Activated naive CD4-positive, alpha-beta T cell treated with anti-CD3 and anti-CD28 coated beads, Interleukin-2, amount 10 ng/mL, durations not matched to agents 7 days and 5 days (primary cell): ENCODE data around the gene RABGAP1.

Experiments used
- CTCF ChIA-PET: fragments of 350-600 bp; sonication (Branson Sonifier 250); formaldehyde crosslinking; loops from one replicate; lab custom pipeline; 2021; ENCODE audit warnings: antibody characterized with exemption; lab: Charles Lee
- DNase-seq: peaks from one replicate; pipeline ENCODE4 v3.0.0-alpha.2; 2020
- H3K27ac Mint-ChIP-seq: one replicate; pipeline ENCODE4 v1.8.0; 2021; ENCODE audit warnings: mild to moderate bottlenecking, moderate library complexity, mixed read lengths
- H3K27me3 Mint-ChIP-seq: one replicate; pipeline ENCODE4 v1.8.0; 2021; ENCODE audit warnings: mild to moderate bottlenecking, mixed read lengths
- H3K36me3 Mint-ChIP-seq: one replicate; pipeline ENCODE4 v1.8.0; 2021; ENCODE audit warnings: mixed read lengths
- H3K4me1 Mint-ChIP-seq: one replicate; pipeline ENCODE4 v1.8.0; 2021; ENCODE audit warnings: mixed read lengths
- H3K4me3 Mint-ChIP-seq: one replicate; pipeline ENCODE4 v1.8.0; 2021; ENCODE audit warnings: mild to moderate bottlenecking, moderate library complexity, mixed read lengths
- H3K9me3 Mint-ChIP-seq: one replicate; pipeline ENCODE4 v1.8.0; 2021; ENCODE audit warnings: mixed read lengths

RABGAP1 gene

DNA sequence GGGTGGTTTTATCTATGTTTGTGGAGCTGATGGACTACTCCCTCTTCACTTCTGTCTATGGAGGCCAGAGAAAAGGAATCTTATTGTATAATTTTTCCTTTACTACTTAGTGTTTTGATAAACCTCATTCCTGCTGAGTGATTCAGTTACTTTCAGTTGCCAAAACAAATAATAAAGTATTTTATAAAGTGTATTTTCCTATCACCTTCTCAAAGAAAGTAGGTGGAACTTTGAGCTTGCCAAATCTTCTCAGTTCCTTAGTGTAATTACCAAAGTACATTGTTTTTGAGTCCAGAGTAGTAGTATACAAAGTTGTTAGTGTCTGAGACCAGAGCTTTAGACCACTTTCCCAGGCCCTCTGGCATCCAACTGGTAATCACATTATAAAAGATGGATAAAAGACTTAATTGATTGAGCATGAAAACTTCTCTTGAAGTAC is 13.5 kb downstream of the RABGAP1 start:
- DNase-seq = no peak
- Mint-ChIP-seq H3K4me3 (no peak overlapping the region), H3K27ac (no peak overlapping the region), H3K9me3 (no peaks in the 10 kb centered on the region), H3K27me3 (no peaks in the 10 kb centered on the region), H3K4me1 (peaks cover 5% of the 10 kb centered on the region), H3K36me3 (peaks cover 18% of the 10 kb centered on the region)
- CTCF ChIA-PET = no interaction called here

DNA sequence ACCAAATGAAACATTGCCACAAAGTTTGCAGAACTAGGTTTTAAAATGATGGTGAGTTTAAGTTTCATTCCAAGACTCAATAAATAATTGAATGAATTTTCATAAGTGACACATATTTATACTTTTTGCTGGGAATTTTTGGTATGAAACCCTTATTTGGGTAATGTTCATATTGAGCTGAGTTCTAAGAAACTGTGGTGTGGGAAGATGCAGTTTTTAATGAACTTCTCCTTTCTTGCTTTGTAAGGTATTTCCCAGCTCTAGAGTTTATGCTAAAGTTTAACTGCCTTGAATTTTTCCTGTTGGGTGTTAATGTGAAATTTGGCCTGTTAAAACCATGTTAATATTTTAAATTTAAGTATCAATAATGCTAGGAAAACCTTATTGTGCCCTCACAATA is 15.1 kb downstream of the RABGAP1 start:
- H3K9me3 Mint-ChIP-seq = no peaks in the 10 kb centered on the region
- H3K36me3 Mint-ChIP-seq = peaks cover 25% of the 10 kb centered on the region
- H3K27me3 Mint-ChIP-seq = no peaks in the 10 kb centered on the region
- DNase-seq = no peak
- H3K4me1 Mint-ChIP-seq = no peaks in the 10 kb centered on the region
- no peak overlapping the region for H3K4me3 Mint-ChIP-seq
- no peak overlapping the region for H3K27ac Mint-ChIP-seq
- CTCF ChIA-PET = no interaction called here

DNA sequence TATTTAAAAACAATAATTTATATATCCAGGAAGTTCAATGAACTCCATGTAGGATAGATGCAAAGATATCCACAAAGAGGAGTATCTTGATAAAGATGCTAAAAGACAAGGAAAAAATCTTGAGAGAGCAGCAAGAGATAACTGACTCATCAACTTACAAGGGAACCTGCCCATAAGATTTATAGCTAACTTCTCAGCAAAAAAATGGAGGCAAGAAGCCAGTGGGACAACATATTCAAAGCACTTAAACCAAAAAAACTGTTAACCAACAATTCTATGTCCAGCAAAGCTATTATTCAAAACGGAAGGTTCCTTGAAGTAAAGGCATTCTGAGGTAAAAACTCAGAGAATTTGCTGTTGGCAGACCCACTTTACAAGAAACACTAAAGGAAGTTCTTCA is 20.3 kb downstream of the RABGAP1 start:
- CTCF ChIA-PET = no interaction called here
- no peak overlapping the region for H3K4me3 Mint-ChIP-seq
- no peak for DNase-seq

DNA sequence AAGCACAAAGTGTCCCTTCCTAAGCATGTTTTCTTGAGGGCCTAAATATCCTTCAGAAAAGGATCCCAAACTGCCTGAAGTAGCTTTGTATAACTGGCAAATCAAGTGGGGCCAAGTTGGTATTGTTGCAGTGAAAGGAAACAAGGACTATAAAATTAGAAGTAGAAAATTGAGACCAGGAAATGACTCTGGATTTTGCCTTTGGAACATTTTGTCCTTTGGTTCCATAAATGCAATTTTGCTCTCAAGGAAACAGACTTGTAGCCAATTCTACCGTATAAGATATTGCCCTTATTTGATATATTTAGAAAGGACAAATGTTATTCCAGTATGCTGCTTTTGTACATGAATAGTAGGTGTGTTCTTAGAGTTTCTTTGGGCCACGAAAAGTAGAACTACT is 34.4 kb downstream of the RABGAP1 start:
- CTCF ChIA-PET = no interaction called here
- Mint-ChIP-seq H3K36me3 (peaks cover 9% of the 10 kb centered on the region), H3K4me3 (no peak overlapping the region), H3K9me3 (no peaks in the 10 kb centered on the region), H3K4me1 (no peaks in the 10 kb centered on the region), H3K27ac (no peak overlapping the region), H3K27me3 (no peaks in the 10 kb centered on the region)
- DNase-seq = no peak

More for the DNA sequence above, 20.3 kb downstream of the RABGAP1 start:
- Mint-ChIP-seq H3K36me3 (peaks cover 23% of the 10 kb centered on the region), H3K27me3 (no peaks in the 10 kb centered on the region), H3K4me1 (no peaks in the 10 kb centered on the region), H3K9me3 (no peaks in the 10 kb centered on the region), H3K27ac (no peak overlapping the region)

DNA sequence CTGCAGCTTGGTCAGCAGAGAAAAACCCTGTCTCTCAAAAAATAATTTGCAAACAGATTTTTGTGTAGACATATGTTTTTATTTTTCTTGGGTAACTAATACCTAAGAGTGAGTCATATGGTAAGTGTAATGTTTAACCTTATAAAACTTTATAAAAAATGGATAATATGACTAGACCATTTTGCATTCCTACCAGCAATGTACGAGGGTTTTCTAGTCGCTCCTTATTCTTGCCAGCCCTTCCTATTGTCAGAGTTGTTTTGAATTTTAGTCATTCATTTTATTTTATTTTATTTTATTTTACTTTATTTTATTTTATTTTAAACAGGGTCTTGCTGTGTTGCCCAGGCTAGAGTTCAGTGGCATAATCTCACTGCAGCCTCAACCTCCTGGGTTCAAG is 37.8 kb downstream of the RABGAP1 start:
- H3K27me3 Mint-ChIP-seq = no peaks in the 10 kb centered on the region
- no peak overlapping the region for H3K27ac Mint-ChIP-seq
- CTCF ChIA-PET = no interaction called here
- no peaks in the 10 kb centered on the region for H3K9me3 Mint-ChIP-seq
- no peak overlapping the region for H3K4me3 Mint-ChIP-seq
- peaks cover 5% of the 10 kb centered on the region for H3K36me3 Mint-ChIP-seq
- no peaks in the 10 kb centered on the region for H3K4me1 Mint-ChIP-seq
- no peak for DNase-seq

DNA sequence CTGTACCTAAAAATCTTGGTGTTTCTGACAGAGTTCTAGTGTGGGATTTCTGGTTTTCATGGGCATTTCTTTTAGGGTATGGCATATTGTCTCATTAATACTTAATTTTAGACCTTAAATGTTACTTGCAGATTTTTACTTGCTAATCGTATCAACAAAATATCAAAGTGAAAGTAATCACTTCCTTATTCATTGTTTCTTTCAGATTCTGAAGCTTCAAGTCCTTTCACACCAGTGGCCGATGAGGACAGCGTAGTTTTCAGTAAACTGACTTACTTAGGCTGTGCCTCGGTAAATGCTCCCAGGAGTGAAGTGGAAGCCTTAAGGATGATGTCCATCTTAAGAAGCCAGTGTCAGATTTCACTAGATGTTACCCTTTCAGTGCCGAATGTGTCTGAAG is 45.2 kb downstream of the RABGAP1 start:
- DNase-seq = no peak
- H3K4me1 Mint-ChIP-seq = peaks cover 4% of the 10 kb centered on the region
- H3K27ac Mint-ChIP-seq = no peak overlapping the region
- H3K9me3 Mint-ChIP-seq = no peaks in the 10 kb centered on the region
- CTCF ChIA-PET = no interaction called here
- H3K36me3 Mint-ChIP-seq = peaks cover 14% of the 10 kb centered on the region
- no peak overlapping the region for H3K4me3 Mint-ChIP-seq
- H3K27me3 Mint-ChIP-seq = no peaks in the 10 kb centered on the region

DNA sequence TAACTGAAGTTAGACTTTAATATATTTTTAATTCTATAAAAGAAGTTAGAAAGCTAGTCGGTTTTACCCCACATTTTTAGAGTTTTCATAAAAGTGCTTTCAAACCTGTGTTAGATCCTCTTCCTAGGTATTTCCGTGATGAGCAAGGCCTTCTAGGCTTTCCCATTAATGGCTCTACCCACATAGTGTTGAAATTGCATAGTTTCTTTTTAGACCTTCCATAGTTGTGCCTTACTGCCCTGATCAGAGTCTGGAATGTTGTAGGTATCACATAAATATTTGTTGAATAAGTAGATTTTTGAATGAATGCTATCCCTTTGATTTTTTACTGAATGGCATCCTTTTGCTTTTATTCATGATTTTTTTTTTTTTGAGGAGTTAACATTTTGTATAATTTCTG is 47.3 kb downstream of the RABGAP1 start:
- DNase-seq = no peak
- H3K27me3 Mint-ChIP-seq = no peaks in the 10 kb centered on the region
- no peaks in the 10 kb centered on the region for H3K9me3 Mint-ChIP-seq
- peaks cover 4% of the 10 kb centered on the region for H3K4me1 Mint-ChIP-seq
- CTCF ChIA-PET = interaction anchor here (0.7 to 1.6 kb wide), 2 partner anchors 153 to 1431 kb away, joined by 4 read pairs; no protein-coding TSS in a partner anchor
- H3K27ac Mint-ChIP-seq = no peak overlapping the region
- H3K36me3 Mint-ChIP-seq = peaks cover 14% of the 10 kb centered on the region
- no peak overlapping the region for H3K4me3 Mint-ChIP-seq

DNA sequence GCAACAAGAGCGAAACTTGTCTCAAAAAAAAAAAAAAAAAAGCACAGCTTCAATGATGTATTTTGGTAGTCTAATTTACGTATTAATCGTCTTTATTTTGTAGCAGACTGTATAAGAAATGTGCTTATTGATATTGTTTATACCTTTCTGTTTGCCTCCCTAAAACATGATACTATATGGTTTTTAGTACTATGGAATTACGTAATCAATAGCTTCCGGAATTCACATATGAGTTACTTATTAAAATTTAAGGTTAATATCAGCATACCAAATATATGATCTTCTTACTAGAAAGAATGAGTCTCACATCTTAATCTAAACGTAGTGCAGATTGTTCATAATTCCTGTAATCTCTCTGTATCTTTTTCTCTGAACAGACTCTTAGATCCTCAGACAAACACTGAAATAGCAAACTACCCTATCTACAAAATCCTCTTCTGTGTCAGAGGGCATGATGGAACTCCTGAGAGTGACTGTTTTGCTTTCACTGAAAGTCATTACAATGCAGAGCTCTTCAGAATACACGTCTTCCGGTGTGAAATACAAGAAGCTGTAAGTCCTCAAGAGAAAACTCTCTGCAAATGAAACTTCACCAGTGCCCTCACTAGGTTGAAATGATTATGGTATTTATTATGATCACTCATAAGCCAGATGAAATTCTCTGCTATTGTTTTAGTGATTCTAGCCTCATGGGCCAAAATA is 48.3 kb downstream of the RABGAP1 start:
- H3K27me3 Mint-ChIP-seq = no peaks in the 10 kb centered on the region
- H3K9me3 Mint-ChIP-seq = no peaks in the 10 kb centered on the region
- no peak for DNase-seq
- no peak overlapping the region for H3K4me3 Mint-ChIP-seq
- H3K27ac Mint-ChIP-seq = peak overlapping the region; percentile 66
- H3K36me3 Mint-ChIP-seq = peaks cover 15% of the 10 kb centered on the region
- H3K4me1 Mint-ChIP-seq = peaks cover 4% of the 10 kb centered on the region
- CTCF ChIA-PET = interaction anchor here (0.7 to 1.6 kb wide), 3 partner anchors 86 to 1431 kb away, joined by 3 to 4 read pairs (median 4); no protein-coding TSS in a partner anchor

DNA sequence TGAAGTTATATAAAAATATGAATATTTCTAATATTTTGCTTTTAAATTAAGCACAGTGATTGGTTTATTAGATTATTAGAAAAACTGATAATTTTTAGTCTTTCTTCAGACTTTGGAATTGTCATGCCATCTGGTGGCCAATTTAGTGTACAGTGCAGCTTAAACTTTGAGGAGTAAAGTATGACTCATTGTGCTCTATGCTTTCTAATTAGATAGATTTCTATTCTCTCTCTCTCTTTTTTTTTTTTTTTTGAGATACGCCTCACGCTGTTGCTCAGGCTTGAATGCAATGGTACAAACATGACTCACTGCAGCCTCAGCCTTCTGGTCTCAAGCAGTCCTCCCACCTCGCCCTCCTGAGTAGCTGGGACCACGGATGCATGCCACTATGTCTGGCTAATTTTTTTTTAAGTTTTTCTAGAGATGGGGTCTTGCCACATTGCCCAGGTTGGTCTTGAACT is 50.6 kb downstream of the RABGAP1 start:
- H3K4me1 Mint-ChIP-seq = peaks cover 4% of the 10 kb centered on the region
- DNase-seq = peak; percentile 42
- H3K27ac Mint-ChIP-seq = no peak overlapping the region
- no peaks in the 10 kb centered on the region for H3K9me3 Mint-ChIP-seq
- CTCF ChIA-PET = interaction anchor here (0.7 to 1.8 kb wide), 13 partner anchors 9 to 893 kb away, joined by 3 to 10 read pairs (median 5); partner anchors contain the start of genes ZBTB26 and ZBTB6
- H3K27me3 Mint-ChIP-seq = no peaks in the 10 kb centered on the region
- no peak overlapping the region for H3K4me3 Mint-ChIP-seq
- H3K36me3 Mint-ChIP-seq = peaks cover 12% of the 10 kb centered on the region

DNA sequence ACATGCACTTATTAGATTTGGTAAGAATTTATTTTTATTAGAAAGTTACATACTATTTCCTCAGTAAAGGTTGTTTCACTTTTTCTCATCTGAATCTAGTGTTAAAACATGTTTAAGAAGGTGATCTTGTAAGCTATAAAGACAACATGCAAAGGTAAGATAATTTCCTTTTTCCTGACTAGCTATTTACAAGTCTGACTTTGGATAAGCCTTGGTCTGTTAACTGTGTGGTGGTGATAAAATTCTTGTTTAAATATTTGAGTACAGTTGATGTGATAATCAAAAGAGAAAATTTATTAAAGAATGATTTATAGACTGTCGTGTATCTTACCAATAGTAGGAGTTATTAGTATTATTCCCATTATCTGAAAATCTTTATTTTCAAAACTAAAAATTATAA is 55.8 kb downstream of the RABGAP1 start:
- Mint-ChIP-seq H3K4me3 (no peak overlapping the region), H3K36me3 (peaks cover 20% of the 10 kb centered on the region), H3K27ac (no peak overlapping the region), H3K4me1 (no peaks in the 10 kb centered on the region), H3K27me3 (no peaks in the 10 kb centered on the region), H3K9me3 (no peaks in the 10 kb centered on the region)
- CTCF ChIA-PET = no interaction called here
- no peak for DNase-seq

DNA sequence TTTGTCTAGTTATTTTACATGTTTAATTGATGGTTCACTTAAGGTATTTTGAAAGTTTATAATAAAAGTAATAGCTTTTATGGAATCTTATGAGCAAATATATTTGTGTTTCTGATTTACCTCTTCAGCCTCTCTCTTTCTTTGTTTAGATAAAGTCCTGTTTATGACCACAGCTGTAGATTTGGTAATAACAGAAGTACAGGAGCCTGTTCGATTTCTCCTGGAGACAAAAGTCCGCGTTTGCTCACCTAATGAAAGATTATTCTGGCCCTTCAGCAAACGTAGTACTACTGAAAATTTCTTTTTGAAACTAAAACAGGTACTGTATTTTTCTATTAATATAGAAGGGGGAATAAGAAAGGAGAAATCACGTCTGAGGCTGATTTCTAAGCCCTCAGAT is 57.6 kb downstream of the RABGAP1 start:
- DNase-seq = no peak
- peaks cover 24% of the 10 kb centered on the region for H3K36me3 Mint-ChIP-seq
- H3K9me3 Mint-ChIP-seq = no peaks in the 10 kb centered on the region
- CTCF ChIA-PET = no interaction called here
- no peaks in the 10 kb centered on the region for H3K27me3 Mint-ChIP-seq
- H3K4me1 Mint-ChIP-seq = no peaks in the 10 kb centered on the region
- no peak overlapping the region for H3K27ac Mint-ChIP-seq
- H3K4me3 Mint-ChIP-seq = no peak overlapping the region

DNA sequence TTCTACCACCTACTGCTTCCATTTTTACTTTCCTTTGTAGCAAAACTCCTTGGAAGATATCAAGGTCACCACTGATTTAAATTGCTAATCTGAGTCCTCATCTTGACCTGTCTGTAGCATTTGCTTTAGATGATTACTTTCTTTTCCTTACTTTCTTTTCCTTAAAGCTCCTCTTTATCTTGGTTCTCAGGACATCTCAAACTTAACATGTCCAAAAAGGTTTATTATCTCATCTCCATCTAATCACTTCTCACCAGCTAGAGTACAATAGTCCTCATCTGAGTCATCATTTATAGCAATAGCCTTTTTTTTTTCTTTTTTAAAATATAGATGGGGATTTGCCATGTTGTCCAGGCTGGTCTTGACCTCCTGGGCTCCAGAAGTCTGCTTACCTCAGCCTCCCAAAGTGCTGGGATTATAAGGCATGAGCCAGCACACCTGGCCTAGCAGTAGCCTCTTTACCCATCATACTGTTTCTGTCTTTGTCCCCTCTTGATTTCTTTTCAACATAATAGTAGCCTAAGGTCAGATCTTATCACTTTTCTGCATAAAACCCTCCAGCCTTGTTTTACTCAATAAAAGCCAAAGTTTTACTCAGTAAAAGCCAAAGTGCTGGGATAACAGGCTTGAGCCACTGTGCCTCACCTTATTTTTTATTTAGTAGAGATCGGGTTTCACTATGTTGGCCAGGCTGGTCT is 59.7 kb downstream of the RABGAP1 start:
- no peaks in the 10 kb centered on the region for H3K4me1 Mint-ChIP-seq
- no peak overlapping the region for H3K4me3 Mint-ChIP-seq
- CTCF ChIA-PET = no interaction called here
- no peaks in the 10 kb centered on the region for H3K27me3 Mint-ChIP-seq
- no peak for DNase-seq
- peaks cover 22% of the 10 kb centered on the region for H3K36me3 Mint-ChIP-seq
- H3K27ac Mint-ChIP-seq = no peak overlapping the region
- no peaks in the 10 kb centered on the region for H3K9me3 Mint-ChIP-seq

DNA sequence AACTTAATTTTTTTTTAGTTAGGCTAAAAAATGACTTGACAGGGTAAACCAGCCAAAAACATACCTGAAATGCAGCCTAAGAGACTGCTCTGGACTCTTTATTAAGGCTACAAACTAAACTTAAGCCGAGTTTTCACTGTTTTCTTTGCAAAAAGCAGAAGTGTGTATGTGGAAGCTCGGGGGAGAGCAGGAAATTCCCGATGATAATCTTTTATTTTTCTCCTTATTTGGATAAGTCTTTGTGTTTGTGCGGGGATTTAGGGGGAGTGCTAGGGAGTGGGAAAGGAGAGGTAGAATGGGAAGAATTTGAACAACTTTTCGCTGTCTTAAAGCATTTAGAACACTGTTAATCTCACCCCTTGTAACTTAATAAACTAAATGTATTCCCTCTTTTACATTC is 61.9 kb downstream of the RABGAP1 start:
- CTCF ChIA-PET = no interaction called here
- H3K27me3 Mint-ChIP-seq = no peaks in the 10 kb centered on the region
- no peak for DNase-seq
- H3K27ac Mint-ChIP-seq = no peak overlapping the region
- H3K4me1 Mint-ChIP-seq = no peaks in the 10 kb centered on the region
- H3K4me3 Mint-ChIP-seq = no peak overlapping the region
- no peaks in the 10 kb centered on the region for H3K9me3 Mint-ChIP-seq
- peaks cover 18% of the 10 kb centered on the region for H3K36me3 Mint-ChIP-seq

DNA sequence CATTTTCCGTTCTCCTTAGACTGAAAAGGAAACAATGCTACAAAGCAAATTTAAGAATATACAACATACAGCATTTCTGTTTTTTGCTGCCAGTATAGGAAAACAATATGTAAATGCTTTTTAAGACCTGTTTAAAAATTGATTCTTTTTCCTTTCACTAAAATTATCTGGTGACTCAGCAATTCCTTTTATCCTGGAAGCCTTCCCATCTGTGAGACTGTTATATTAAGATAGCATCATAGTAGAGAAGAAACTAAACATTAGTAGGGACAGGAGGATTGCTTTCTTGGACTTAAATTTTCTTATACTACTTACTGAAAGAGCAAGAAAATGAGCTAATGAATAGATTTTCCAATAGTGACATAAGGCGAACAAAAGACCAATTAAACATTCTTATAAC is 62.6 kb downstream of the RABGAP1 start:
- Mint-ChIP-seq H3K4me1 (no peaks in the 10 kb centered on the region), H3K27me3 (no peaks in the 10 kb centered on the region), H3K4me3 (no peak overlapping the region), H3K27ac (no peak overlapping the region), H3K36me3 (peaks cover 17% of the 10 kb centered on the region), H3K9me3 (no peaks in the 10 kb centered on the region)
- CTCF ChIA-PET = no interaction called here
- no peak for DNase-seq

DNA sequence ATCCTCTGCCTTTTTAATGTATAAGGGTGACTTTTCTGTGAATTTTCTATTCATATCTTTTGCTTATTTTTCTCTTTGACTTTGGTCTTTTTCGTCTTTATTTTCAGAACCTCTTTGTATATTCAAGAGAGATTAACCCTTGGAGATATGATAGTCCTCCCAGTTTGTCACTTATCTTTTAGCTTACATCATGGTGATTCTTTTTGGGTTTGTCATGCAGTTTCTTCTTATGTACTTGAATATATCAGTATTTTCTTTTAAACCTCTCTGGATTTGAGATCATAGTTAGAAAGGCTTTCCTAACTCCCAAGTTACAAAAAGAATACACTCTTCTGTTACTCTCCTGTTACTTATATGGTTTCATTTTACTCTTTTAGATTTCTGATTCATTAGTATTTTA is 65.1 kb downstream of the RABGAP1 start:
- CTCF ChIA-PET = no interaction called here
- Mint-ChIP-seq H3K27ac (no peak overlapping the region), H3K27me3 (no peaks in the 10 kb centered on the region), H3K36me3 (peaks cover 14% of the 10 kb centered on the region), H3K4me3 (no peak overlapping the region), H3K9me3 (no peaks in the 10 kb centered on the region), H3K4me1 (no peaks in the 10 kb centered on the region)
- DNase-seq = no peak
